ENCODE measurements around the gene IQSEC1.

The IQSEC1 gene

DNA sequence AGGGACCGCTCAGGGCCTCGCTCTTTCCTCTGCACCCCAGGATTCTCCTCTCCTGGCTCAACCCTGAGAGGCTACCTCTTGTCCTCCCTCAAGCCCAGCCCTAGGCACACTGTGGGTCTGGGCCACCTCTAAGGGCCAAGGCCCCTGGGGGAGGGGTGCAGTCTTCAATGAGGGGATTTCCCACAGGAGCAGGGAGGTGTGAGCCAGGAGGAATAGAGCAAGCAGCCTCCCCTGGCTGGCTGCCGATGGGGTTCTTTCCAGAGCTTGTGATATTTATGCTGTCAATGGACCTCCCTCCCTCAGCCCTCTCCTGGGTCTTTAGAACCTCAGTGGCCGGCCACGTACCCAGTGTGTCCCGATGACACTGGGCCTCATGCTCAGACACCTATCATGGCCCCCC, 132.4 kb downstream of the IQSEC1 start:
- Histone ChIP-seq H3K4me2 (ENCODE audit: low read depth, low read length, poor library complexity, severe bottlenecking) (no peak overlapping the region), H4K20me1 (ENCODE audit: low read depth, low read length) (no peaks in the 10 kb centered on the region), H3K4me3 (ENCODE audit: insufficient read depth, low read length, poor library complexity, severe bottlenecking) (no peak overlapping the region)

GRCh38 chr3:12939137-12939536, 134.1 kb downstream of the IQSEC1 start:
- no peak overlapping the region for H3K9ac ChIP-seq (ENCODE audit: low read length)
- H3F3A ChIP-seq (ENCODE audit: insufficient read depth): no peaks in the 10 kb centered on the region
- no peaks in the 10 kb centered on the region for H3K36me3 ChIP-seq (ENCODE audit: low read length)
- no peak for TF ChIP-seq EZH2phosphoT487 (conservative IDR thresholded peaks at IDR 0.05; ENCODE audit: low read length)
- TF ChIP-seq, protein P1, sequence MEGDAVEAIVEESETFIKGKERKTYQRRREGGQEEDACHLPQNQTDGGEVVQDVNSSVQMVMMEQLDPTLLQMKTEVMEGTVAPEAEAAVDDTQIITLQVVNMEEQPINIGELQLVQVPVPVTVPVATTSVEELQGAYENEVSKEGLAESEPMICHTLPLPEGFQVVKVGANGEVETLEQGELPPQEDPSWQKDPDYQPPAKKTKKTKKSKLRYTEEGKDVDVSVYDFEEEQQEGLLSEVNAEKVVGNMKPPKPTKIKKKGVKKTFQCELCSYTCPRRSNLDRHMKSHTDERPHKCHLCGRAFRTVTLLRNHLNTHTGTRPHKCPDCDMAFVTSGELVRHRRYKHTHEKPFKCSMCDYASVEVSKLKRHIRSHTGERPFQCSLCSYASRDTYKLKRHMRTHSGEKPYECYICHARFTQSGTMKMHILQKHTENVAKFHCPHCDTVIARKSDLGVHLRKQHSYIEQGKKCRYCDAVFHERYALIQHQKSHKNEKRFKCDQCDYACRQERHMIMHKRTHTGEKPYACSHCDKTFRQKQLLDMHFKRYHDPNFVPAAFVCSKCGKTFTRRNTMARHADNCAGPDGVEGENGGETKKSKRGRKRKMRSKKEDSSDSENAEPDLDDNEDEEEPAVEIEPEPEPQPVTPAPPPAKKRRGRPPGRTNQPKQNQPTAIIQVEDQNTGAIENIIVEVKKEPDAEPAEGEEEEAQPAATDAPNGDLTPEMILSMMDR (IDR thresholded peaks at IDR 0.05; ENCODE audit: insufficient read depth, low read length, poor library complexity, severe bottlenecking): no peak
- H3K79me2 ChIP-seq (ENCODE audit: insufficient read depth, low read length): no peaks in the 10 kb centered on the region
- no peaks in the 10 kb centered on the region for H4K20me1 ChIP-seq (ENCODE audit: low read depth, low read length)
- H3K4me3 ChIP-seq (ENCODE audit: insufficient read depth, low read length, poor library complexity, severe bottlenecking): no peak overlapping the region
- H3K27me3 ChIP-seq (ENCODE audit: low read length): no peaks in the 10 kb centered on the region
- no peaks in the 10 kb centered on the region for H3K9me2 ChIP-seq (replicated peaks; ENCODE audit: insufficient read depth, low read length)
- H3K4me2 ChIP-seq (ENCODE audit: low read depth, low read length, poor library complexity, severe bottlenecking): no peak overlapping the region
- H3K9me3 ChIP-seq (ENCODE audit: insufficient read depth, low read length): no peaks in the 10 kb centered on the region
- H3K27ac ChIP-seq (ENCODE audit: low read depth, low read length): no peak overlapping the region
- no peak overlapping the region for H2AFZ ChIP-seq (ENCODE audit: low read depth, low read length, severe bottlenecking)

More for the DNA sequence above, 132.4 kb downstream of the IQSEC1 start:
- Histone ChIP-seq H3K9me3 (ENCODE audit: insufficient read depth, low read length) (no peaks in the 10 kb centered on the region), H3K9me2 (replicated peaks; ENCODE audit: insufficient read depth, low read length) (no peaks in the 10 kb centered on the region), H3K36me3 (ENCODE audit: low read length) (no peaks in the 10 kb centered on the region), H3K27me3 (ENCODE audit: low read length) (no peaks in the 10 kb centered on the region), H3K9ac (ENCODE audit: low read length) (no peak overlapping the region), H3K27ac (ENCODE audit: low read depth, low read length) (no peak overlapping the region), H3F3A (ENCODE audit: insufficient read depth) (no peaks in the 10 kb centered on the region), H3K79me2 (ENCODE audit: insufficient read depth, low read length) (no peaks in the 10 kb centered on the region), H2AFZ (ENCODE audit: low read depth, low read length, severe bottlenecking) (no peak overlapping the region)
- TF ChIP-seq, protein P1 (IDR thresholded peaks at IDR 0.05; ENCODE audit: insufficient read depth, low read length, poor library complexity, severe bottlenecking): no peak
- TF ChIP-seq EZH2phosphoT487 (conservative IDR thresholded peaks at IDR 0.05; ENCODE audit: low read length): no peak

DNA sequence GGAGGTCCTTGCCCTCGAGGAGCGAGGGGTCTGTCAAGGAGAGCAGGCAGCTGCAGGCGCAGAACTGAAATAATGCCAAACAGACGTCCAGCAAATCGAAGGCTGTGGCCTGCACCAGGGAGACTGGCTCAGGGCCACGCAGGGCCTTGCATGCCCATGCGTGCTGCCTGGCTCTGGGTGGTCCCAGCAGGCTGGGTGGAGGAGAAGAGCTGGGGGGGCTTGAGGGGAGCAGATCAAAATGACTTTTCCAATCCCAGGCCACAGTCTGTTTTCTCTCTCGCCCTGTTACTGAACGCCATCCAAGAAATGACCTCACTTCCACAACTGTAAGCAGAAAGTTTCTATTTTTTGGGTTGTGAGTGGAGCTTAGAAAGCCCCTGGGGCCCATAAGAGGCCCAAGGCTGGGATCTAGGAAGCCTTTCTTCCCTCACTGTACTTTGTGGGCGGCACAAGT, 134.9 kb downstream of the IQSEC1 start:
- no peaks in the 10 kb centered on the region for H3K9me3 ChIP-seq (ENCODE audit: insufficient read depth, low read length)
- no peaks in the 10 kb centered on the region for H3K9me2 ChIP-seq (replicated peaks; ENCODE audit: insufficient read depth, low read length)
- no peak overlapping the region for H3K4me2 ChIP-seq (ENCODE audit: low read depth, low read length, poor library complexity, severe bottlenecking)
- no peak overlapping the region for H3K4me3 ChIP-seq (ENCODE audit: insufficient read depth, low read length, poor library complexity, severe bottlenecking)
- no peak overlapping the region for H3K9ac ChIP-seq (ENCODE audit: low read length)
- no peaks in the 10 kb centered on the region for H3K27me3 ChIP-seq (ENCODE audit: low read length)
- H3F3A ChIP-seq (ENCODE audit: insufficient read depth): no peaks in the 10 kb centered on the region
- TF ChIP-seq, protein P1 (IDR thresholded peaks at IDR 0.05; ENCODE audit: insufficient read depth, low read length, poor library complexity, severe bottlenecking): no peak
- no peak for TF ChIP-seq EZH2phosphoT487 (conservative IDR thresholded peaks at IDR 0.05; ENCODE audit: low read length)
- H3K79me2 ChIP-seq (ENCODE audit: insufficient read depth, low read length): no peaks in the 10 kb centered on the region
- no peaks in the 10 kb centered on the region for H4K20me1 ChIP-seq (ENCODE audit: low read depth, low read length)
- H3K36me3 ChIP-seq (ENCODE audit: low read length): no peaks in the 10 kb centered on the region
- no peak overlapping the region for H2AFZ ChIP-seq (ENCODE audit: low read depth, low read length, severe bottlenecking)
- H3K27ac ChIP-seq (ENCODE audit: low read depth, low read length): no peak overlapping the region
